GM04504 (cell line): Measurements from ENCODE around the gene KDM1A.

Experiments
- DNase-seq: peaks from one replicate; pipeline ENCODE4 v3.0.0-alpha.2; 2012; ENCODE audit warnings: low read depth

The KDM1A gene

GRCh38 chr1:23013657-23014056, 5.6 kb upstream of the KDM1A start:
- DNase-seq = no peak

- DNase-seq = no peak
Observed at GRCh38 chr1:23018661-23019093, 591 bp upstream of the KDM1A start.

- no peak for DNase-seq
Observed at GRCh38 chr1:23019863-23020625, 776 bp downstream of the KDM1A start.

GRCh38 chr1:23020706-23021405, 1.6 kb downstream of the KDM1A start:
- no peak for DNase-seq

GRCh38 chr1:23021834-23022233, 2.6 kb downstream of the KDM1A start:
- no peak for DNase-seq

GRCh38 chr1:23023174-23023845, 4.0 kb downstream of the KDM1A start:
- DNase-seq = no peak

GRCh38 chr1:23026568-23026967, 7.3 kb downstream of the KDM1A start:
- no peak for DNase-seq

GRCh38 chr1:23027352-23027907, 8.2 kb downstream of the KDM1A start:
- no peak for DNase-seq

- no peak for DNase-seq
Observed at GRCh38 chr1:23029337-23029736, 10.1 kb downstream of the KDM1A start.

GRCh38 chr1:23035823-23036452, 16.7 kb downstream of the KDM1A start:
- no peak for DNase-seq

GRCh38 chr1:23037081-23037740, 17.9 kb downstream of the KDM1A start:
- DNase-seq = no peak

- DNase-seq = no peak
Observed at GRCh38 chr1:23039308-23039826, 20.1 kb downstream of the KDM1A start.

GRCh38 chr1:23040509-23040908, 21.2 kb downstream of the KDM1A start:
- DNase-seq = no peak

- no peak for DNase-seq
Observed at GRCh38 chr1:23044035-23044434, 24.8 kb downstream of the KDM1A start.

GRCh38 chr1:23050201-23050600, 30.9 kb downstream of the KDM1A start:
- DNase-seq = no peak

- no peak for DNase-seq
Observed at GRCh38 chr1:23051290-23051909, 32.1 kb downstream of the KDM1A start.

- no peak for DNase-seq
Observed at GRCh38 chr1:23057301-23057700, 38.0 kb downstream of the KDM1A start.

GRCh38 chr1:23062271-23062670, 43.0 kb downstream of the KDM1A start:
- no peak for DNase-seq

GRCh38 chr1:23065385-23065784, 46.1 kb downstream of the KDM1A start:
- no peak for DNase-seq

GRCh38 chr1:23066075-23066474, 46.8 kb downstream of the KDM1A start:
- DNase-seq = no peak

GRCh38 chr1:23069149-23069548, 49.9 kb downstream of the KDM1A start:
- no peak for DNase-seq
